Kidney epithelial cell (primary cell): Measurements from ENCODE around the gene MRAP. TPM values are rescaled to one million over a fixed set of nuclear protein-coding genes. Genes with fewer than 3 reads are reported as not detected.

Experiments
- DNase-seq: peaks from one replicate; pipeline ENCODE4 v3.0.0-alpha.2; 2010; ENCODE audit warnings: low read depth
- H3K27me3 ChIP-seq: 2 replicates; pipeline ENCODE4 v1.6.0; 2011; ENCODE audit warnings: low read length; ENCODE audit not compliant: control insufficient read depth, insufficient read depth
- H3K36me3 ChIP-seq: 2 replicates; pipeline ENCODE4 v1.5.1; 2011; ENCODE audit warnings: low read length; ENCODE audit not compliant: control insufficient read depth, insufficient read depth
- H3K4me3 ChIP-seq: 2 replicates; pipeline ENCODE4 v1.5.1; 2011; ENCODE audit warnings: low read depth, mild to moderate bottlenecking, control low read depth, low read length
- total RNA-seq: library from RNA; depleted of rRNA; stranded (reverse); fragments of >200 nt; gene quantifications from 2 replicates; pipeline ENCODE4 v1.2.3, GENCODE V29; 2015
- TF ChIP-seq, protein P1 (sequence below): IDR thresholded peaks from 2 replicates; pipeline ENCODE4 v1.5.1; 2011; ENCODE audit warnings: mild to moderate bottlenecking, moderate library complexity, low read length, control low read depth, inconsistent platforms; ENCODE audit not compliant: insufficient read depth, poor library complexity, severe bottlenecking

Gene MRAP
- total RNA-seq, 1 donor from 2014 or later, result not detected

DNA sequence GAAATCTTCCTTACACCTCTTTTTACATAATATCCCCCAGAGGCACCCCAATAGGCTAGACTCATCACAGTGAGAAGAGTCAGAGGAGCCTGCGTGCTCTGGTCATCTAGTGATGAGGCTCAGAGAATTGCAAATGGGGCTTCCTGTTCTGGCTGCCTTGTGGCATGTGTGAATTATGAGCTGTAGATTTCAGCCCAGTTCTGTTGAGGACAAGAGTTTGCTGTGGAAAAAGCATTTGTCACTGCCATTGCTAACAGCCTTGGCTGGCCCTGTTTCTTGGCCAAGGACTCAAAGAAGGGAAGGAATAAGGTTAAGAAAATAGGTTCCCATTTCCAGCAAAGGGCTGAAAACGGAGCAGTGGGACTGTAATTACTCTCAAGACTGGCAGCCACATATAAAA, 30.7 kb downstream of the MRAP start:
- DNase-seq, result no peak
- Histone ChIP-seq H3K36me3 (peaks cover 5% of the 10 kb centered on the region), H3K27me3 (no peaks in the 10 kb centered on the region), H3K4me3 (no peak overlapping the region)
- TF ChIP-seq, protein P1, sequence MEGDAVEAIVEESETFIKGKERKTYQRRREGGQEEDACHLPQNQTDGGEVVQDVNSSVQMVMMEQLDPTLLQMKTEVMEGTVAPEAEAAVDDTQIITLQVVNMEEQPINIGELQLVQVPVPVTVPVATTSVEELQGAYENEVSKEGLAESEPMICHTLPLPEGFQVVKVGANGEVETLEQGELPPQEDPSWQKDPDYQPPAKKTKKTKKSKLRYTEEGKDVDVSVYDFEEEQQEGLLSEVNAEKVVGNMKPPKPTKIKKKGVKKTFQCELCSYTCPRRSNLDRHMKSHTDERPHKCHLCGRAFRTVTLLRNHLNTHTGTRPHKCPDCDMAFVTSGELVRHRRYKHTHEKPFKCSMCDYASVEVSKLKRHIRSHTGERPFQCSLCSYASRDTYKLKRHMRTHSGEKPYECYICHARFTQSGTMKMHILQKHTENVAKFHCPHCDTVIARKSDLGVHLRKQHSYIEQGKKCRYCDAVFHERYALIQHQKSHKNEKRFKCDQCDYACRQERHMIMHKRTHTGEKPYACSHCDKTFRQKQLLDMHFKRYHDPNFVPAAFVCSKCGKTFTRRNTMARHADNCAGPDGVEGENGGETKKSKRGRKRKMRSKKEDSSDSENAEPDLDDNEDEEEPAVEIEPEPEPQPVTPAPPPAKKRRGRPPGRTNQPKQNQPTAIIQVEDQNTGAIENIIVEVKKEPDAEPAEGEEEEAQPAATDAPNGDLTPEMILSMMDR, result no peak

DNA sequence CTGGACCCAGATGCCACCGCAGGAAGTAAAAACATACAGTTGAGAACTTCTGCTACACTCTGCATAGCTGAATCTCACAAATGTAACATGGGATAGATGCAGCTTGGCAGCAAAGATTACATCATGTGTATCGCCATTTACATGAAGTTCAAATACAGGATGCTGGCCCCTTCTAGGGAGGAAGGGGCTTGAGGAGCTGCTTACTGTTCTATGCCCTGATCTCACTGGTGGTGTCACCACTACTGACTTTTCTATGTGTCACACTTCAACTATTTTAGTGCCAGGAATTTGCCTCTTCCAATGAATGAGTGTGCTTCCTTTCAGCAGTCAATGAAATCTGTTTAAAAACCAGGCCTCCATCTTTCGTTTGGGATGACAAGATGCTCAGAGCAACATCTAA, 31.1 kb downstream of the MRAP start:
- H3K4me3 ChIP-seq, result no peak overlapping the region
- peaks cover 5% of the 10 kb centered on the region for H3K36me3 ChIP-seq
- no peaks in the 10 kb centered on the region for H3K27me3 ChIP-seq
- TF ChIP-seq, protein P1, result no peak
- no peak for DNase-seq

DNA sequence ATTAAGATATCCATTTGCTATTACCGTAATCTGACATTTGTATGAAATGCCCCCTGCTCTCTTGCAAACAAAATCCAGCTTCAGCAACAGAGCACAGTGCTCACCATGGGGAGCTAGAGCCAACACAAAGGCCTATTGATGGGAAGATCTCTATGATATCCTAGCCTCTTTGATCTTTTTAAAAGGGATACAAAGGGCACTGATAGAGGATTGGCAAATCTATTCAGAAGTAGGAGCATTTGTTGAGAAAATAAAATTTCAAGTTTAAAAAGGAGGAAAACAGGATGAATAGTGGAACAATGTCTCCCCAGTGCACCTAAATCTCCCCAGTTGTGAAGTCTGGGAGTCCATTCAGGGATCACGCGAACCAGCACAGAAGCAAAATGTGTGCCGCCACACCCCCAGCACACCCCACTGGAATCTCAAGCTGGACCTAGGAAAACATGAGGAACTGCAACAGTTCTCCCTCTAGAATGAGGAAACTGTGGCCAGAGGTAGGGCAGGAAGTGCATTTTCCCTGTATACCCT, 32.2 kb downstream of the MRAP start:
- DNase-seq, result no peak
- Histone ChIP-seq H3K27me3 (no peaks in the 10 kb centered on the region), H3K4me3 (no peak overlapping the region), H3K36me3 (peaks cover 8% of the 10 kb centered on the region)
- TF ChIP-seq, protein P1, result no peak

- TF ChIP-seq, protein P1, result no peak
- DNase-seq, result no peak
- Histone ChIP-seq H3K27me3 (no peaks in the 10 kb centered on the region), H3K4me3 (no peak overlapping the region), H3K36me3 (peaks cover 8% of the 10 kb centered on the region)
Observed at GRCh38 chr21:32331444-32332305, 33.0 kb downstream of the MRAP start.

- Histone ChIP-seq H3K36me3 (peaks cover 8% of the 10 kb centered on the region), H3K27me3 (no peaks in the 10 kb centered on the region), H3K4me3 (no peak overlapping the region)
- TF ChIP-seq, protein P1, result no peak
- DNase-seq, result no peak
Observed at GRCh38 chr21:32332463-32332951, 33.9 kb downstream of the MRAP start.
